GM12864 (cell line): ENCODE results near the gene SERPINA5.

Source experiments
- DNase-seq: peaks from one replicate; pipeline ENCODE4 v3.0.0-alpha.2; 2011; ENCODE audit warnings: low read depth
- H3K4me3 ChIP-seq: 2 replicates; pipeline ENCODE4 v1.5.1; 2011; ENCODE audit warnings: mild to moderate bottlenecking, low read depth, low read length, control low read depth
- TF ChIP-seq, protein P1 (sequence below): IDR thresholded peaks from 2 replicates; pipeline ENCODE4 v1.5.1; 2011; ENCODE audit warnings: low read depth, mild to moderate bottlenecking, moderate library complexity, low read length, control low read depth, inconsistent platforms; ENCODE audit errors: missing control alignments

Gene SERPINA5

DNA sequence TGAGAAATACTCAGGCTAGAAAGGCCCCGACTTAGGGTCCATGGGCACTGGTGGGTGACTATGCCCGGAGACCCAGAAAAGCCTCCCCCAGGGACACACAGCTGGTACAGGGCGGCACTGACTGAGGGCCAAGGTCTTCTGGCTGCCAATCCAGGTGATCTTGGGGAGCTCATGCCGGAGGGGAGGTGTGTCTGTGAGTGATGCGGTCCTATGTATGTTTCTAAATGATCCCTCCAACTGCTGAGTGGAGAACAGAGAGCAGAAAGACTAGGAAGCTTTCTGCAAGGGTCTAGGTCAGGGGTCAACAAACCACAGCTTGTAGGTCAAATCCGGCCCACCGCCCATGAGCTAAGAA, 19.6 kb upstream of the SERPINA5 start:
- DNase-seq, result no peak
- TF ChIP-seq, protein P1, sequence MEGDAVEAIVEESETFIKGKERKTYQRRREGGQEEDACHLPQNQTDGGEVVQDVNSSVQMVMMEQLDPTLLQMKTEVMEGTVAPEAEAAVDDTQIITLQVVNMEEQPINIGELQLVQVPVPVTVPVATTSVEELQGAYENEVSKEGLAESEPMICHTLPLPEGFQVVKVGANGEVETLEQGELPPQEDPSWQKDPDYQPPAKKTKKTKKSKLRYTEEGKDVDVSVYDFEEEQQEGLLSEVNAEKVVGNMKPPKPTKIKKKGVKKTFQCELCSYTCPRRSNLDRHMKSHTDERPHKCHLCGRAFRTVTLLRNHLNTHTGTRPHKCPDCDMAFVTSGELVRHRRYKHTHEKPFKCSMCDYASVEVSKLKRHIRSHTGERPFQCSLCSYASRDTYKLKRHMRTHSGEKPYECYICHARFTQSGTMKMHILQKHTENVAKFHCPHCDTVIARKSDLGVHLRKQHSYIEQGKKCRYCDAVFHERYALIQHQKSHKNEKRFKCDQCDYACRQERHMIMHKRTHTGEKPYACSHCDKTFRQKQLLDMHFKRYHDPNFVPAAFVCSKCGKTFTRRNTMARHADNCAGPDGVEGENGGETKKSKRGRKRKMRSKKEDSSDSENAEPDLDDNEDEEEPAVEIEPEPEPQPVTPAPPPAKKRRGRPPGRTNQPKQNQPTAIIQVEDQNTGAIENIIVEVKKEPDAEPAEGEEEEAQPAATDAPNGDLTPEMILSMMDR, result no peak
- no peak overlapping the region for H3K4me3 ChIP-seq

DNA sequence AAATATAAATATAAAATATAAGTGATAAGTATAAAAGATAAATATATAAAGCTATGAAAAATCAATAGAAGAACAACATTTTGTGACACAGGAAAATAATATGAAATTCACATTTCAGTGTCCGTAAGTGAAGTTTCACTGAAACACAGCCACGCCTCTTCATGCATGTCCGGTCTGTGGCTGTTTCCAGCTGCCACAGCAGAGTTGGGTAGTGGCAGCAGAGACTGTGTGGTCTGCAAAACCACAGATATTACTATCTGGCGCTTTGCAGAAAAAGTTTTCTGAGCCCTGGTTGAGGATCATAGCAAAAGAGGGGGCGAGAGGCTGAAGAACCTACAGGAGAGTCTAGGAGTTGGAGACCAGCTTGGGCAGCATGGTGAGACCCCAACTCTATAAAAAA, 19.2 kb upstream of the SERPINA5 start:
- DNase-seq, result no peak
- no peak overlapping the region for H3K4me3 ChIP-seq
- TF ChIP-seq, protein P1, result no peak

DNA sequence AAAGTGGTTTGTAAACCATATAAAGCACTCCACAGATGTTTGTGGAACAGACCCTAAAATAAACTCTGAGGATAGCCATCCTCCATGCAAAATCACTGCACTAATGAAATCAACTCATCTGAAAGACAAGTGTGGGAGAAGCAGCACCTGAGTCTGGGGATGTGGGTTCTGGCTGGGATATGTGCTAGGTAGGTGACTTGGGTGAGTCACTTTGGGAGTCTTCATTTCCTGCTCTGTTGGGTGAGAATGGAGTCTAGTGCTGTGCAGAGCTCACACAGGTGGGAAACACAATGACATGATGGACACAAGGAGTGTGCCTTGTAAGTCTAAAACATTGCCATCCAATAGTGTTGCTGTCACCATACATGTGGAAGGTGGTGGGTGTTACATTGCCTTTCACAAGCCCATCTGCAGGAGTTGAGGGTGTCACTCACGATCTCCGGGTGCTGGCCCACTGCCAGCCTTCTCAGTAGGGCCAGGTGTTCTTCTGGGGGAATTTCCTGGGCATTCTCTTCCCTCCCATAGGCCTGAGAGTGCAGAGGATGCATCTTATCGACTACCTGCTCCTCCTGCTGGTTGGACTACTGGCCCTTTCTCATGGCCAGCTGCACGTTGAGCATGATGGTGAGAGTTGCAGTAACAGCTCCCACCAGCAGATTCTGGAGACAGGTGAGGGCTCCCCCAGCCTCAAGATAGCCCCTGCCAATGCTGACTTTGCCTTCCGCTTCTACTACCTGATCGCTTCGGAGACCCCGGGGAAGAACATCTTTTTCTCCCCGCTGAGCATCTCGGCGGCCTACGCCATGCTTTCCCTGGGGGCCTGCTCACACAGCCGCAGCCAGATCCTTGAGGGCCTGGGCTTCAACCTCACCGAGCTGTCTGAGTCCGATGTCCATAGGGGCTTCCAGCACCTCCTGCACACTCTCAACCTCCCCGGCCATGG, 18.0 kb upstream of the SERPINA5 start:
- TF ChIP-seq, protein P1, result no peak
- no peak overlapping the region for H3K4me3 ChIP-seq
- DNase-seq, result no peak

DNA sequence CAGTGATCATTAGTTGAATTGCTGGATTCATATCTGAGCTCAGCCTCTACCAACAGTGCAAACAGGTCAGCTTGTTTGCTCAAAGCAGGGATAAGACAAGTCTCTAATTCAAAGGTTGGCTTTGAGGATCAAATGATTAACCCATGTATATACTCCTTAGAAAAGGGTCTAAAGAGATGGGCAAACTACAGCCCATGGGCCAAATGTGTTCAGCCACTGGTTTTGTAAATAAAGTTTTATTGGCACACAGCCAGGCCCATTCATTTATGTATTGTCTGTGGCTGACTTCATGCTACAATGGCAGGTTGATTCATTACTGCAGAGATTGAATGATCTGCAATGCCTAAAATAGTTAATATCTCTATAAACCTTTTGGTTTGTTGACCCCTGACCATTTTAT, 16.8 kb upstream of the SERPINA5 start:
- TF ChIP-seq, protein P1, result no peak
- H3K4me3 ChIP-seq, result no peak overlapping the region
- DNase-seq, result no peak

DNA sequence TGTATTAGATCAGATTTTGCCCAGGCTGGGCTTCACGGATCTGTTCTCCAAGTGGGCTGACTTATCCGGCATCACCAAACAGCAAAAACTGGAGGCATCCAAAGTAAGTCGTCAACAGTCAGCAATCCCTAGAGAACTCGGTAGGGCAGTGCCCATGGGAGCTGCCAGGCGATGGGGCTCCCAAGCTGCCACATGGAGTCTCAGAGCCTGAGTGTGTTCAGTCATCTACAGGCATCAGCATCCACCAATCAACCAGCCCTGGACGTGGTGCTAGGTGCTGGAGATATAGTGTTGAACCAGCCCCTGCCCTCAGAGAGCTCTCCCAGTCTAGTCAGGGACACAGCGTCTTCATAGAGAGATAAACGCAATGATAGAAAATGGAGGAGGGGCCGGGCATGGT, 13.0 kb upstream of the SERPINA5 start:
- TF ChIP-seq, protein P1, result no peak
- H3K4me3 ChIP-seq, result no peak overlapping the region
- DNase-seq, result no peak

DNA sequence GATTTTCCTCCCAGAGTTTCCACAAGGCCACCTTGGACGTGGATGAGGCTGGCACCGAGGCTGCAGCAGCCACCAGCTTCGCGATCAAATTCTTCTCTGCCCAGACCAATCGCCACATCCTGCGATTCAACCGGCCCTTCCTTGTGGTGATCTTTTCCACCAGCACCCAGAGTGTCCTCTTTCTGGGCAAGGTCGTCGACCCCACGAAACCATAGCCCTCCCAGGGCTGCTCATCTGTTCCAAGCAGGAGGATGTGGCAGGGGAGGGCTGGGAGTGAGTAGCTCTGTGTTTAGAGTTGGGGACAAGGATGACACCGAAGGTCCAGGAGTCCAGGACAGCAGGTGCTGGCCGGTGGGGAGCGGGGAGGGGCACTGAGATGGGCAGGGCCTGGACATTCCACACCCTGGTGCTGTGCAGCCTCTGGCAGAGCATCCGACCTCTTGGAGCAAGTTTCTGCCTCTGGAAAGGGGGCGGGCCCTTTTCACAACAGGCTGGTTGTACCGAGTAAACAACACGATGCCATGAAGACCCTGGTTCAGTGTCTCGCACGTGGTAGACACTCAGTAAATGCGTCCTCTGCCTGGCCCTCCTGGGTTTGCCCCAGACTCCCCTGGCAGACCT, 11.7 kb upstream of the SERPINA5 start:
- DNase-seq, result no peak
- TF ChIP-seq, protein P1, result no peak

More for the DNA sequence above, 11.7 kb upstream of the SERPINA5 start:
- H3K4me3 ChIP-seq, result no peak overlapping the region
